HEK293 (cell line): ENCODE measurements around the gene TCEA2.

Source experiments
- CTCF ChIA-PET: fragments of 350-600 bp; formaldehyde crosslinking; extraction: SDS; loops from one replicate; lab custom pipeline; 2021; ENCODE audit warnings: antibody characterized with exemption; lab: Yijun Ruan, JAX
- POLR2A ChIA-PET: fragments of 300-600 bp; formaldehyde crosslinking; extraction: SDS; loops from one replicate; lab custom pipeline; 2020; ENCODE audit warnings: antibody characterized with exemption, inconsistent platforms; lab: Yijun Ruan, JAX
- H3K27ac ChIP-seq: fragments of 200-500 bp; sonication (Bioruptor generic); 2 replicates; pipeline ENCODE4 v1.5.1; 2014; ENCODE audit warnings: low read depth, low read length, control low read depth, inconsistent platforms; ENCODE audit errors: extremely low read depth
- H3K36me3 ChIP-seq, 2 experiments: fragments of 200-500 bp in 1 of 2; sonication (Bioruptor generic) in 1 of 2; 1 replicate in 1 of 2; 2 replicates in 1 of 2; pipeline ENCODE4 v1.5.1; 2014 to 2017; ENCODE audit warnings: inconsistent platforms in 2 of 2, low read length in 2 of 2; ENCODE audit not compliant: control insufficient read depth in 2 of 2, insufficient read depth in 1 of 2
- H3K4me1 ChIP-seq: fragments of 200-500 bp; sonication (Bioruptor generic); 2 replicates; pipeline ENCODE4 v1.5.1; 2014; ENCODE audit warnings: mild to moderate bottlenecking, low read length, inconsistent platforms; ENCODE audit not compliant: control insufficient read depth, insufficient read depth
- H3K4me3 ChIP-seq: 2 replicates; pipeline ENCODE4 v1.5.1; 2011; ENCODE audit warnings: low read depth, mild to moderate bottlenecking, control low read depth, low read length, moderate library complexity
- H3K9me3 ChIP-seq: fragments of 200-500 bp; sonication (Bioruptor generic); 2 replicates; pipeline ENCODE4 v1.5.1; 2014; ENCODE audit warnings: low read depth, low read length, inconsistent platforms; ENCODE audit not compliant: control insufficient read depth, insufficient read depth
- GLI2 ChIP-seq: fragments of 450-650 bp; formaldehyde crosslinking; IDR thresholded peaks from 2 replicates; pipeline ENCODE4; 2017; ENCODE audit warnings: missing biosample characterization, missing genetic modification characterization, low read depth, borderline replicate concordance
- GLIS2 ChIP-seq: fragments of 450-650 bp; formaldehyde crosslinking; IDR thresholded peaks from 2 replicates; pipeline ENCODE4 v1.5.1; 2016; ENCODE audit warnings: missing biosample characterization, missing genetic modification characterization
- KLF9 ChIP-seq: fragments of 450-650 bp; formaldehyde crosslinking; IDR thresholded peaks from 2 replicates; pipeline ENCODE4 v1.5.1; 2016; ENCODE audit warnings: missing biosample characterization, missing genetic modification characterization, low read depth
- MEIS1 ChIP-seq: sonication (generic); formaldehyde crosslinking; IDR thresholded peaks from 2 replicates; pipeline ENCODE4 v1.8.1; 2022; ENCODE audit warnings: missing genetic modification reagents, mild to moderate bottlenecking, borderline replicate concordance
- SALL2 ChIP-seq: fragments of 450-650 bp; formaldehyde crosslinking; IDR thresholded peaks from 2 replicates; pipeline ENCODE4 v1.5.0; 2017; ENCODE audit warnings: missing biosample characterization, mild to moderate bottlenecking, missing genetic modification characterization, borderline replicate concordance
- SCRT2 ChIP-seq: fragments of 450-650 bp; formaldehyde crosslinking; IDR thresholded peaks from 2 replicates; pipeline ENCODE4 v1.5.1; 2016; ENCODE audit warnings: missing biosample characterization, missing genetic modification characterization
- ZBTB1 ChIP-seq: fragments of 450-650 bp; formaldehyde crosslinking; IDR thresholded peaks from 2 replicates; pipeline ENCODE4 v1.5.1; 2016; ENCODE audit warnings: missing biosample characterization, missing genetic modification characterization
- ZBTB8A ChIP-seq: fragments of 450-650 bp; formaldehyde crosslinking; IDR thresholded peaks from 2 replicates; pipeline ENCODE4 v1.5.1; 2016; ENCODE audit warnings: missing biosample characterization, missing genetic modification characterization
- ZFP69B ChIP-seq: fragments of 450-650 bp; formaldehyde crosslinking; IDR thresholded peaks from 2 replicates; pipeline ENCODE4 v1.5.1; 2016; ENCODE audit warnings: missing biosample characterization, missing genetic modification characterization
- ZIC2 ChIP-seq: fragments of 450-650 bp; formaldehyde crosslinking; IDR thresholded peaks from 2 replicates; pipeline ENCODE4 v1.5.1; 2016; ENCODE audit warnings: missing biosample characterization, missing genetic modification characterization
- ZNF341 ChIP-seq: fragments of 450-650 bp; formaldehyde crosslinking; IDR thresholded peaks from 2 replicates; pipeline ENCODE4; 2016; ENCODE audit warnings: low read depth, missing biosample characterization, missing genetic modification characterization
- ZNF394 ChIP-seq: fragments of 450-650 bp; formaldehyde crosslinking; IDR thresholded peaks from 2 replicates; pipeline ENCODE4 v1.5.1; 2016; ENCODE audit warnings: missing biosample characterization, missing genetic modification characterization, mild to moderate bottlenecking, moderate library complexity, borderline replicate concordance
- ZNF600 ChIP-seq: fragments of 450-650 bp; formaldehyde crosslinking; IDR thresholded peaks from 2 replicates; pipeline ENCODE4 v1.5.1; 2016; ENCODE audit warnings: missing biosample characterization, missing genetic modification characterization
- ZNF654 ChIP-seq: fragments of 450-650 bp; formaldehyde crosslinking; IDR thresholded peaks from 2 replicates; pipeline ENCODE4 v1.5.1; 2016; ENCODE audit warnings: low read depth, missing biosample characterization, missing genetic modification characterization
- ZNF692 ChIP-seq: fragments of 450-650 bp; formaldehyde crosslinking; IDR thresholded peaks from 2 replicates; pipeline ENCODE4 v1.5.1; 2016; ENCODE audit warnings: missing biosample characterization, missing genetic modification characterization
- ZNF701 ChIP-seq: fragments of 450-650 bp; formaldehyde crosslinking; IDR thresholded peaks from 2 replicates; pipeline ENCODE4 v1.5.1; 2016; ENCODE audit warnings: missing biosample characterization, missing genetic modification characterization
- ZSCAN23 ChIP-seq: fragments of 450-650 bp; formaldehyde crosslinking; IDR thresholded peaks from 2 replicates; pipeline ENCODE4 v1.5.1; 2016; ENCODE audit warnings: missing biosample characterization, missing genetic modification characterization
- TF ChIP-seq, protein P1 (sequence below): fragments of 450-650 bp; formaldehyde crosslinking; IDR thresholded peaks from 2 replicates; pipeline ENCODE4 v1.5.1; 2017; ENCODE audit warnings: missing biosample characterization, mild to moderate bottlenecking, missing genetic modification characterization, moderate library complexity

The TCEA2 gene

DNA sequence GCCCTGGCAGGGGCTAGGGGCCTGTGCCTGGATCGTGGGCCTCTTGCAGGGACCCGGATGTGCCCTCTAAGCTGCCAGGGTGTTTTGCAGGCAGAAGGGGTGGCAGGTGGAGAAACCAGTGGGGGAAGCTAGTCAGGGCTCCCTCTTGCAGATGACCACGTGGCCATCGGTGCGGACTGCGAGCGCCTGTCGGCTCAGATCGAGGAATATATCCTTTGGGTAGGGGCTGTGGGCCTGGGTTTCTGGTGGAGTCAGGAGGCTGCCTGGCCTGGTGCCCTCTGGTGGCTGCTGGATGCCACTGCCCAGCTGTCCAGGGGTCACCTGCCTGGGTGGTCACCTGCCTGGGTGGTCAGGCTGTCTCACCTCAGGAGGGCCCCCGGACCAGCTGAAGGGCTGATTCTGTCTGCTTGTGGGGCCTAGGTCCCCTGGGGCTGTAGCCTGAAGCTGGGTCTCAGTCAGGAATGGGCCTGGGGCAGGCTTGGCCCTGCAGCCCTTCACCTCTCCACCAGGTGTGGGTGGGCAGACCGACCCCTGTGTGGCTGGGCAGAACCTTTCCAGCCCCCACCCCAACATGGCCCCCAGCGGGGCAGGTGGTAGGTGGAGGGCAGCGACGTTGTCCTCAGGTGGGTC lies 6.7 kb downstream of the TCEA2 start (continued):
- TF ChIP-seq ZNF701 (tag by site-specific recombination) = no peak
- peak; percentile 94 for TF ChIP-seq GLIS2
- no peak for TF ChIP-seq MEIS1 (CRISPR knock-in tag)
- TF ChIP-seq, protein P1, sequence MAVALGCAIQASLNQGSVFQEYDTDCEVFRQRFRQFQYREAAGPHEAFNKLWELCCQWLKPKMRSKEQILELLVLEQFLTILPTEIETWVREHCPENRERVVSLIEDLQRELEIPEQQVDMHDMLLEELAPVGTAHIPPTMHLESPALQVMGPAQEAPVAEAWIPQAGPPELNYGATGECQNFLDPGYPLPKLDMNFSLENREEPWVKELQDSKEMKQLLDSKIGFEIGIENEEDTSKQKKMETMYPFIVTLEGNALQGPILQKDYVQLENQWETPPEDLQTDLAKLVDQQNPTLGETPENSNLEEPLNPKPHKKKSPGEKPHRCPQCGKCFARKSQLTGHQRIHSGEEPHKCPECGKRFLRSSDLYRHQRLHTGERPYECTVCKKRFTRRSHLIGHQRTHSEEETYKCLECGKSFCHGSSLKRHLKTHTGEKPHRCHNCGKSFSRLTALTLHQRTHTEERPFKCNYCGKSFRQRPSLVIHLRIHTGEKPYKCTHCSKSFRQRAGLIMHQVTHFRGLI (tag by site-specific recombination) = no peak

GRCh38 chr20:64070244-64070993 lies 7.4 kb downstream of the TCEA2 start:
- no peak overlapping the region for H3K27ac ChIP-seq
- no peak for TF ChIP-seq ZNF394 (tag by site-specific recombination)
- TF ChIP-seq KLF9 (tag by site-specific recombination) = no peak
- no peak for TF ChIP-seq ZBTB8A (tag by site-specific recombination)
- TF ChIP-seq SCRT2 (tag by site-specific recombination) = peak; percentile 68
- no peak for TF ChIP-seq GLI2
- TF ChIP-seq ZNF600 (tag by site-specific recombination) = peak; percentile 44; the same call in 1 of the 2 replicates
- no peak for TF ChIP-seq ZNF654
- no peak for TF ChIP-seq ZBTB1 (tag by site-specific recombination)
- TF ChIP-seq ZNF692 (tag by site-specific recombination) = peak; percentile 41; the same call in 1 of the 2 replicates
- TF ChIP-seq SALL2 (tag by site-specific recombination) = no peak
- TF ChIP-seq ZSCAN23 = no peak
- no peak for TF ChIP-seq ZIC2 (tag by site-specific recombination)
- no peak for TF ChIP-seq ZNF341 (tag by site-specific recombination)
- 0 out of 2 replicates have a peak, but pooled peaks have one; percentile 15 for TF ChIP-seq ZFP69B (tag by site-specific recombination)
- no peaks in the 10 kb centered on the region for H3K9me3 ChIP-seq
- peaks cover 0 to 22% of the 10 kb centered on the region in 2 experiments; a peak in 1 of 3 replicates for H3K36me3 ChIP-seq
- ChIA-PET POLR2A (interaction anchor here (0.5 kb wide), 1 partner anchor 27 kb away, joined by 3 read pairs; no protein-coding TSS in a partner anchor), CTCF (interaction anchor here (0.6 to 1.7 kb wide), 7 partner anchors 8 to 380 kb away, joined by 3 to 5 read pairs (median 3); partner anchors contain the start of gene OPRL1)
- no peaks in the 10 kb centered on the region for H3K4me1 ChIP-seq
- H3K4me3 ChIP-seq = no peak overlapping the region
